DMS153 treated with DMSO at 0.1 percent for 48 hours (cell line): ENCODE results near the gene GRIK3.

Source experiments
- DNase-seq: peaks from one replicate; lab custom pipeline; 2025; ENCODE audit not compliant: unreplicated experiment; lab: John Stamatoyannopoulos, UW

Gene GRIK3

DNA sequence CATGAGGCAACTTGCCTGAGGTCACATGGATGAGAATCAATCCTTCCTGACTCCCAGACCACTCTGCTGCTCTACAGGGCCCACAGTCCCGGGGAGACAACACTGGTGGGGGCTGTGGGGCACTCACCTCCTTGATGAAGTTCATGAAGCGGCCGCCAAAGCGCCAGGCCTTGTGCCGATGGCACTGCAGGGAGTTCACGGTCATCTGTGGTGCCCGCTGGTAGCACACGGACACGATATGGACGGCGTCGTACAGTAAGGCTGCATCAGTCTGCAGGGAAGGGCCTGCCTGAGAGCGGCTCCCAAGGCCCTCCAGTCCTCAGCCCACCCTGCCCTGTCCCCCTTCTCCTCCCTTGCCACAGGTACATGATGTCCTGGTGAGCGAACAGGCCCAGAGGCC is 175.3 kb downstream of the GRIK3 start:
- no peak for DNase-seq

DNA sequence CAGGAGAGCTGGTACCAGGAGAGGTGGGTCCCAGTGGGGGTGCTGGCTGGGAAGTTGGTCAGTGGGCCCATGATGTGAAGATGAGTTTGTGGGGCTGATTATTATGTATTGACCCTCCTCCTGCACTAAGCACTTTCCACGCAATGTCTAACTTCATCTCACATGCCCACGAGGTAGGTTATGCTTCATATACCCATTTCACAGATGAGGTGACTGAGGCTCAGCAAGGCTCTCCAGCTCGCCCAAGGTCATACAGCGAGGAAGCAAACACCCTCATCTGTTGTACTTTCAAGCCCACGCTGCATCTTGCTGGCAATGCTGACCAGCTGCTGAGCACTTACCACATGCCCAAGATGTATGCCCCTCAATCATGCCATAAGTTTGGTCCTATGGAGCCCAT is 175.8 kb downstream of the GRIK3 start:
- DNase-seq: no peak

DNA sequence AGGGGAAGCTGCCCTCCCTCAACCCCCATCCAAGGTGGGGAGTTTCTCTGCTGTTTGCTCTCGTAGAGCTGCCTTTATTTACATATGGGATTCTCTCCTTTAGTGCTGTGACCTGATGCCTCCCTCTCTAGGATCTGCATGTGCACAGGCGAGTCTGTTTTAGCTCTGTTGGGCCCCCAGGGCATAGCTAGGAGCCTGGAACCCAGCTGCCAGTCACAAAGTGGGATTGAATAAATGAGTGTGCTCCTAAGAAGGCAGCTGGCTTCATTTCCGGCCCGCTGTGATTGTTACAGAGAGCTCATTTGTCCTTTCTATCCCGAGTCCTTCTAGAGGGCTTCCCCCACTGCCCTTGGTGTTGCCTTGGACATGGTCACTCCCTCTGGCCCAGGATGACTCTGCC is 176.6 kb downstream of the GRIK3 start:
- DNase-seq: peak; percentile 93

DNA sequence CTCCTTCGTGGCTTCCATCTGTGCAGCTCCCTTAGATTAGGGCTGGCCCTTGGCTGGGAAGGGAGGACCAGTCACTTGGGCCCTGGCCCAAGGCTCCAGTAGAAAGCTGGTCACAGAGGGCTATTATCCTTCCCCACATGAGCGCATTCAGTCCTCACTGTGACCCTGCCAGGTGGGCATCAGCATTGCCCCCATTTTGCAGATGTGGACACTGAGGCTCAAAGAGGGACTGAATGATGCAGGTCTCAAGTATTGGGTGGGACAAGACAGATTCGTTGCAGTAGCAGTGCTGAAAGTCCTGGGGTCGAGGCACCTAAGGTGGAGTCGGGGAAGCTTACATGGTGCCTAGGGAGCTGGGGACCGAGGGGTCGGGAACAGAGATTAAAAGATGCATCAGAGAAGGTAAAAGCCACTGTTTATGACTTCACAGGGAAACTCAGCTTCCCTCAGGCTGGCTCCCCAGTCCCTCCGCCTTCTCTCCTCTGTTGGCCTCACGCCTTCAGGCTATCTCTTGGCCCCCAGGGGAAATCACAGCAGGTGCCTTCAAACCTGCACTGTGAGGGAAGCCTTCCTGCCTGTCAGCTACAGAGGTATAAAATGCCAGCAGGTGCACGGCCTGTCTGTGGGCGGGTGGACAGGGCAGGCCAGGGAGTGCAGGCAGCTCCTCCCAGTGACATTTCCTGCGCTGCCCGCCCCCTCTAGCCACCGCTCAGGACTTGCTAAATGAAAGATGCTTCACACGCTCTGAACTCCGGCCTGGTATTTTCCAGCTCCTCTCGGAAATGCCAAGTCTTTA is 178.4 kb downstream of the GRIK3 start:
- peak; percentile 95 for DNase-seq

GRCh38 chr1:36853638-36854037 is 180.7 kb downstream of the GRIK3 start:
- DNase-seq: no peak

DNA sequence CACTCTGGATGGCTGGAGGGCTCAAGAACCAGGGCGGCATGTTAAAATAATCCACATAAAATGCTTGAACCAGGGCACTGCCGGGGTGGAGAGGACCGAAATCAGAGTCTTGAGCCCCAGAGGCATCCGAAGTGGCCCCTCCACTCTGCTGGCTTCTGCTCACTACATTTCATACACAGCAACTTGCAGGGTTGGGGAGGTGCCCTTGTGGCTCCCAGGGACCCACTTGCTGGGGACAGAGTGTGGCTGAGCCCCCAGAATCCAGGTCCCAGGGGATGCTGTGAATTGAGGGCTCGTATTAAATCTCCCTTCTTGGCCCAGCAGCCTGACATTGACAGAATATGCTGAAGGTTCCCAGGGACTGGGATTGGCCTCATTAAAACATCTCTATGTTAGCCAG is 181.7 kb downstream of the GRIK3 start:
- no peak for DNase-seq

GRCh38 chr1:36851595-36851994 is 182.7 kb downstream of the GRIK3 start:
- no peak for DNase-seq

GRCh38 chr1:36851087-36851486 is 183.2 kb downstream of the GRIK3 start:
- no peak for DNase-seq

GRCh38 chr1:36849956-36850355 is 184.4 kb downstream of the GRIK3 start:
- no peak for DNase-seq

- no peak for DNase-seq
Observed at GRCh38 chr1:36847761-36848160, 186.6 kb downstream of the GRIK3 start.

DNA sequence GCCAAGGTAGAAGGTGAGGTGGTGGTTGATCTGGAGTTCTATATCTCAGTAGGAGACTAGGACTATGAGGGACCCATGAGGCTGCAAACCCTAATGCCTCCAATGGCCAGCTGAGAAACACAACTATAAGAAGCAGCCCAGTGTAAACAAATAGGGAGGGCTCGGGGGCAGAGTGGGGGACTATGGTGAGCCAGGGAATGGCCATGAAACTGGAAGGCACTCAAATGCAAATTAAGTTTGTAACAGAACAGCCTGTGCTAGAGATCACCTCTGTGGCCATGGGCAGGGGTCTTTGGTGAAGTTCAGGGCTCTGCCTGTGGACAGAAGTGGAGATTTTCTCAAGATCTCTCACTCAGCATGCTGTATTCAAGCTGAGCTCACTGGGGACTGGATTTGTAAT is 187.1 kb downstream of the GRIK3 start:
- no peak for DNase-seq

GRCh38 chr1:36846357-36846756 is 188.0 kb downstream of the GRIK3 start:
- no peak for DNase-seq

DNA sequence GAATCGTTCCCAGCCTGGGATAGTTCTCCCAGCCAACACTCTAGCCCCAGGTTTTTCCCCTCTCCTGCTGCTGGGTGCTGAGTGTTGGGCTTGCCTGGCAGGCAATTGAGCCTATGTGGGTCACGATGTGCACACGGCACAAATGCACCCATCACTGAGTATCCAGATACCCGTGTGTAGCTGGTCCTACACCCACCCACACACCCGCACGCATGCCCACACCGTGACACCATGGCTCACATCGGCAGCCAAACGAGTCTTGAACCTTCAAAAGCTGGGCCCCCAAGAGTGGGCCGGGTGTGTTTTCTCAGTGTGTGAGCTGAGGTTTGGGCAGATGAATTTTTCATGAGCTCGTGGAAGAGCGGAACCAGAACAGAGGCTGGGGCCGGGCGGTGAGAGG is 188.5 kb downstream of the GRIK3 start:
- no peak for DNase-seq

- no peak for DNase-seq
Observed at GRCh38 chr1:36844917-36845316, 189.4 kb downstream of the GRIK3 start.

DNA sequence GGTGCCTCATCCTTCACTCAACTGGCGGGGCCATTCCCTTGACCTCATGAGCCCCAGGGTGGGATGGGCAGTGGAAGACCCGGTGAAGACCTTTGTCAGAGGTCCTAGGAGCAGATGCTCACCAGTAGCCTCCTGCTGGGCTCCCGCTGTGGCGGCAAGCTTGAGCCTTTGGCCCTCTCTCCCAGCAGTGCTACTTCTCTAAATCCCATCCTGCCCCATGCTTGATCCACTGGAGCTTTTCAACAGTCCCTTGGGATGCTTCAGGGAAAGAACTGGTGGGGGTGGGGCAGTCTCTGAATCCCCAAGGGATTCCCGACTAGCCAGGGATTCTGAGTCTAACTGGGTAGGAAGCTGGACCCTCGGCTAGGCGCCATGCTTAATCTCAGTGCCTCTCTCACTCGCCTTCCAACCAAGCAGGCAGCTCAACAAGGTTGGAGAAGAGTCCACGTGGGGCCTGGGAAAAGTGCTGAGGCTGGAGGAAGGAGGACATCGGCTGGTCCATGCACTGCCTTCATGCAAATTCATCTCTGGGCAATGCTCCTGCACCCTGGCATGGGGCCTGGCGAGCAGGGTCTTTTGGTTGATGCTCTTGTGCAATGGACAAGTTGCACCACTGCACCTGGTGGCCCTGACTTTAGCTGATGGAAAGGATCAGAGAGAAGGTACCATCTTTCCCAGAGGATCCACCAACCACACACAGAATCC is 190.3 kb downstream of the GRIK3 start:
- DNase-seq: peak; percentile 13

- no peak for DNase-seq
Observed at GRCh38 chr1:36843027-36843426, 191.3 kb downstream of the GRIK3 start.

- DNase-seq: no peak
Observed at GRCh38 chr1:36842448-36842847, 191.9 kb downstream of the GRIK3 start.

DNA sequence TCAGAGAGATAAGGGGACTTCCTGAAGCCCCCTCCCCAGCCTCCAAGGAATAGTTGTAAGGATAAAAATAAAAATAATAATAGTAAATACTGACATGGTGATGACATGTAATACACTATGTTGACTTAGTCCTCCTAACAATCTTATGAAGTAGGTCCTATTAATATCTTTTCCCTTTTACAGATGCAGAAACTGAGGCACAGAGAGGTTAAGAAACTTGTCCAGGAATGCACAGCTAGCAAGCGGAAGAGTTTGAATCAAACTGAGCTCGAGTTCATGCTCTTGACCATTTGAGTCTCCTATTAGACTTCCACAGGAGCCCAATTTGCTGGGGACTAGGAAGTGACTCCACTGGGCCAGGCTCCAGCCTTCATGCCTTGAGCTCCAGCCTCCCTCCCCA is 194.8 kb downstream of the GRIK3 start:
- no peak for DNase-seq

DNA sequence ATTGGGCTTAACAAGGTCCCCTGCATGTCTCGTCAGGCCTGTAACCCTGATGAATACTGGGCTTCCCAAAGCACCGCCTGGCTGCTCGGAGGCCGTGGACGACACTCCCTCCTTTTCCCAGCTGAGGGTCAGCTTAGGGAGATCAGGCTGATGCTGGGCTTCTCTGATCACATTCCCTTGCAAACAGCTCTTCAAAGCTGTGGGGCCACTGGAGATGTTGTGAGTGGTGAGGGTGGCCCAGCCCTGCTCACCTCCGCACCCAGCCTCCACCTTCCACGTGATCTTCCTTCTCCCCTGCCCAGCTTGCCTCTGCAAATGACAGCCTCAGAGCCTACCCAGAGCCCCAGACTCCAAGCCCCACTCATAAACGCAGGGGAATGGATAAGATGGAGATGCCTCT is 195.4 kb downstream of the GRIK3 start:
- DNase-seq: no peak

DNA sequence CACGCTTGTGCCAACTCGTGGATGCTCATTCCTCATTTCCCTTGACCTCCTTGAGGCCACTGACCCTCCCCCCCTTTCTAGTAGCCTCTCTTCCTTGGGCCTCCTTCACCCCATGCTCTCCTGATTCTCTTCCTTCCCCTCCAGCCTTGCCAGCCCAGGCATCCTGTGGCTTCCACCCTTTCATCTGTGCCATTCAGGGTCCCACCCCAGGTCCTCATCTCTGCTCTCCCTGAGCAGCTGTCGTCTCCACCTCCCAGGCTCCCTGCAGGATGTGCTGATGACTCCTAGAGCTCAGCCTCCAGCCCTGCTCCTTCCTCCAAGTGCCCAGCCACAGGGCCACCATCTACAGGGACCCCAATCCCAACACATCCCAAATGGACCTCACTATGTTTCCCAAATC is 197.4 kb downstream of the GRIK3 start:
- no peak for DNase-seq

- DNase-seq: peak; percentile 93
Observed at GRCh38 chr1:36836196-36836883, 198.0 kb downstream of the GRIK3 start.

DNA sequence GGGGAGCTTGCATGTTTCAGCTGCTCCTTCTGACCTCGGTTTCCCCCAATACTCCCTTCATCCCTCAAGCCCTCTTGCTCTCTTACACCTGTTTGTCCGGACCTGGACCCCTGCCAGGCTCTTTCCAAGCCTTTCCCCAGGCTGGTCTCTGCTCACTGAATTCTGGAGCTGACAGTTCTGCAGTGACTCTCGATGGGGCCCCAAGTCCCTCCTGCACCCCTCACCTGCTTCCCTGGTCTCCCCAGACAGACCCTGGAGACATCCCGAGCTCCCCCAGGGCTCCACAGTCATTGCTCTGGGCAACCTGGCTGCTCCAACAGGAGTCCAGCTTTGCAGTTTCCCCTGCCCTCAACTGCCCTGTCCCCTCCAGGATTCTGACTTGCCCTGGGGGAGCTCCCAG is 198.6 kb downstream of the GRIK3 start:
- no peak for DNase-seq
